WTC11 (cell line): ENCODE results near the gene WDR19.

Experiments
- ESRRA ChIP-seq: sonication (generic); formaldehyde crosslinking; IDR thresholded peaks from 2 replicates; pipeline ENCODE4 v1.8.1; 2022; ENCODE audit warnings: mild to moderate bottlenecking, missing genetic modification reagents, borderline replicate concordance
- ETV6 ChIP-seq: sonication (generic); formaldehyde crosslinking; IDR thresholded peaks from 2 replicates; pipeline ENCODE4 v1.8.1; 2022; ENCODE audit warnings: mild to moderate bottlenecking, missing genetic modification reagents
- JUN ChIP-seq: sonication (generic); formaldehyde crosslinking; IDR thresholded peaks from 2 replicates; pipeline ENCODE4 v1.8.0; 2023; ENCODE audit warnings: mild to moderate bottlenecking, missing genetic modification reagents
- TCF7 ChIP-seq: sonication (generic); formaldehyde crosslinking; IDR thresholded peaks from 2 replicates; pipeline ENCODE4 v1.8.0; 2022; ENCODE audit warnings: mild to moderate bottlenecking, low read depth, missing genetic modification reagents, moderate library complexity
- TEAD4 ChIP-seq: sonication (generic); formaldehyde crosslinking; IDR thresholded peaks from 2 replicates; pipeline ENCODE4 v1.8.0; 2022; ENCODE audit warnings: mild to moderate bottlenecking, missing genetic modification reagents
- TF ChIP-seq, protein P1 (sequence below): fragments of 200-600 bp; IDR thresholded peaks from 2 replicates; pipeline ENCODE4 v1.8.0; 2022; ENCODE audit warnings: antibody characterized with exemption
- TF ChIP-seq, protein P2 (sequence below): sonication (generic); formaldehyde crosslinking; IDR thresholded peaks from 2 replicates; pipeline ENCODE4 v1.8.0; 2022; ENCODE audit warnings: missing genetic modification reagents

DNA sequence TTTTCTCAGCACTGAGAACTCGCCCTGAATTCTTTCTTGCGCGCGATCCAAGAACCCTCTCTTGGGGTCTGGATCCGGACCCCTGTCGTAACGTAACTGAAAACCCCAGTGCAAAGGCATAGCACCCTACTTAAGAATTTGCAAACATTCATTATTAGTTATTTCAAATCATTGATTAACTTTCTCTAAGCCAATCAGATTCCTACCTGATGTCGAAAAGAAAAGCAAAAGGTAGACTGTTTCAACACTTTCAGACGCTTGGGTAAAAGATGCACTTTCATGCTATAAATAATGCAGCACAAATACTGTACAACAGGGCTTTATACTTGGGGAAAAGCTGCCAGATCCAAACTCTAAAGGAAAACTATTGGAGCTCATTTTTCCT is 817 bp upstream of the WDR19 start:
- TF ChIP-seq, protein P1, sequence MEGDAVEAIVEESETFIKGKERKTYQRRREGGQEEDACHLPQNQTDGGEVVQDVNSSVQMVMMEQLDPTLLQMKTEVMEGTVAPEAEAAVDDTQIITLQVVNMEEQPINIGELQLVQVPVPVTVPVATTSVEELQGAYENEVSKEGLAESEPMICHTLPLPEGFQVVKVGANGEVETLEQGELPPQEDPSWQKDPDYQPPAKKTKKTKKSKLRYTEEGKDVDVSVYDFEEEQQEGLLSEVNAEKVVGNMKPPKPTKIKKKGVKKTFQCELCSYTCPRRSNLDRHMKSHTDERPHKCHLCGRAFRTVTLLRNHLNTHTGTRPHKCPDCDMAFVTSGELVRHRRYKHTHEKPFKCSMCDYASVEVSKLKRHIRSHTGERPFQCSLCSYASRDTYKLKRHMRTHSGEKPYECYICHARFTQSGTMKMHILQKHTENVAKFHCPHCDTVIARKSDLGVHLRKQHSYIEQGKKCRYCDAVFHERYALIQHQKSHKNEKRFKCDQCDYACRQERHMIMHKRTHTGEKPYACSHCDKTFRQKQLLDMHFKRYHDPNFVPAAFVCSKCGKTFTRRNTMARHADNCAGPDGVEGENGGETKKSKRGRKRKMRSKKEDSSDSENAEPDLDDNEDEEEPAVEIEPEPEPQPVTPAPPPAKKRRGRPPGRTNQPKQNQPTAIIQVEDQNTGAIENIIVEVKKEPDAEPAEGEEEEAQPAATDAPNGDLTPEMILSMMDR = no peak
- no peak for TF ChIP-seq TEAD4 (CRISPR knock-in tag)
- TF ChIP-seq, protein P2, sequence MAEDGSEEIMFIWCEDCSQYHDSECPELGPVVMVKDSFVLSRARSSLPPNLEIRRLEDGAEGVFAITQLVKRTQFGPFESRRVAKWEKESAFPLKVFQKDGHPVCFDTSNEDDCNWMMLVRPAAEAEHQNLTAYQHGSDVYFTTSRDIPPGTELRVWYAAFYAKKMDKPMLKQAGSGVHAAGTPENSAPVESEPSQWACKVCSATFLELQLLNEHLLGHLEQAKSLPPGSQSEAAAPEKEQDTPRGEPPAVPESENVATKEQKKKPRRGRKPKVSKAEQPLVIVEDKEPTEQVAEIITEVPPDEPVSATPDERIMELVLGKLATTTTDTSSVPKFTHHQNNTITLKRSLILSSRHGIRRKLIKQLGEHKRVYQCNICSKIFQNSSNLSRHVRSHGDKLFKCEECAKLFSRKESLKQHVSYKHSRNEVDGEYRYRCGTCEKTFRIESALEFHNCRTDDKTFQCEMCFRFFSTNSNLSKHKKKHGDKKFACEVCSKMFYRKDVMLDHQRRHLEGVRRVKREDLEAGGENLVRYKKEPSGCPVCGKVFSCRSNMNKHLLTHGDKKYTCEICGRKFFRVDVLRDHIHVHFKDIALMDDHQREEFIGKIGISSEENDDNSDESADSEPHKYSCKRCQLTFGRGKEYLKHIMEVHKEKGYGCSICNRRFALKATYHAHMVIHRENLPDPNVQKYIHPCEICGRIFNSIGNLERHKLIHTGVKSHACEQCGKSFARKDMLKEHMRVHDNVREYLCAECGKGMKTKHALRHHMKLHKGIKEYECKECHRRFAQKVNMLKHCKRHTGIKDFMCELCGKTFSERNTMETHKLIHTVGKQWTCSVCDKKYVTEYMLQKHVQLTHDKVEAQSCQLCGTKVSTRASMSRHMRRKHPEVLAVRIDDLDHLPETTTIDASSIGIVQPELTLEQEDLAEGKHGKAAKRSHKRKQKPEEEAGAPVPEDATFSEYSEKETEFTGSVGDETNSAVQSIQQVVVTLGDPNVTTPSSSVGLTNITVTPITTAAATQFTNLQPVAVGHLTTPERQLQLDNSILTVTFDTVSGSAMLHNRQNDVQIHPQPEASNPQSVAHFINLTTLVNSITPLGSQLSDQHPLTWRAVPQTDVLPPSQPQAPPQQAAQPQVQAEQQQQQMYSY (CRISPR knock-in tag) = no peak
- TF ChIP-seq ESRRA (CRISPR knock-in tag) = no peak
- no peak for TF ChIP-seq ETV6 (CRISPR knock-in tag)
- TF ChIP-seq TCF7 (CRISPR knock-in tag) = no peak
- no peak for TF ChIP-seq JUN (CRISPR knock-in tag)
